Kidney epithelial cell (primary cell): ENCODE results near the gene PALM3. TPM values are rescaled to one million over a fixed set of nuclear protein-coding genes. Genes with fewer than 3 reads are reported as not detected.

Source experiments
- DNase-seq: peaks from one replicate; pipeline ENCODE4 v3.0.0-alpha.2; 2010; ENCODE audit warnings: low read depth
- H3K27me3 ChIP-seq: 2 replicates; pipeline ENCODE4 v1.6.0; 2011; ENCODE audit warnings: low read length; ENCODE audit not compliant: control insufficient read depth, insufficient read depth
- H3K36me3 ChIP-seq: 2 replicates; pipeline ENCODE4 v1.5.1; 2011; ENCODE audit warnings: low read length; ENCODE audit not compliant: control insufficient read depth, insufficient read depth
- H3K4me3 ChIP-seq: 2 replicates; pipeline ENCODE4 v1.5.1; 2011; ENCODE audit warnings: low read depth, mild to moderate bottlenecking, control low read depth, low read length
- total RNA-seq: library from RNA; depleted of rRNA; stranded (reverse); fragments of >200 nt; gene quantifications from 2 replicates; pipeline ENCODE4 v1.2.3, GENCODE V29; 2015
- TF ChIP-seq, protein P1 (sequence below): IDR thresholded peaks from 2 replicates; pipeline ENCODE4 v1.5.1; 2011; ENCODE audit warnings: mild to moderate bottlenecking, moderate library complexity, low read length, control low read depth, inconsistent platforms; ENCODE audit not compliant: insufficient read depth, poor library complexity, severe bottlenecking

The PALM3 gene
- total RNA-seq, 1 donor from 2014 or later: not detected

DNA sequence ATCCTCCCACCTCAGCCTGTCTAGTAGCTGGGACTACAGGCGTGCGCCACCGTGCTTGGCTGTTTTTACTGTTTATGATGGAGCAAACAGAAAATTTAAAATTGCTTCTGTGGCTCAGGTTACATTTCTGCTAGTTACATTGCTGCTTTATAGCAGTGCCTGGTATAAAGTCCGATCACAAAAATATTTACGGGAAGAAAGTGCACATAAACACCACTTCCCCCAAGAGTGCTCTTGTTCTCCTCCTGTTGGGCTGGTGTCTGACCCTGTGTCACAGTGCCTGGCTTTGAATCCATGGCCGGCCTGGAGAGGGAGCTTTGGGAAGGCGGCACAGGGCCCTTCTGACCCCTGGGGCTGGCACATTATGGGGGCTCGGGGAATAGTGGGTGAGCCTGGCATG lies 43.8 kb upstream of the PALM3 start:
- TF ChIP-seq, protein P1, sequence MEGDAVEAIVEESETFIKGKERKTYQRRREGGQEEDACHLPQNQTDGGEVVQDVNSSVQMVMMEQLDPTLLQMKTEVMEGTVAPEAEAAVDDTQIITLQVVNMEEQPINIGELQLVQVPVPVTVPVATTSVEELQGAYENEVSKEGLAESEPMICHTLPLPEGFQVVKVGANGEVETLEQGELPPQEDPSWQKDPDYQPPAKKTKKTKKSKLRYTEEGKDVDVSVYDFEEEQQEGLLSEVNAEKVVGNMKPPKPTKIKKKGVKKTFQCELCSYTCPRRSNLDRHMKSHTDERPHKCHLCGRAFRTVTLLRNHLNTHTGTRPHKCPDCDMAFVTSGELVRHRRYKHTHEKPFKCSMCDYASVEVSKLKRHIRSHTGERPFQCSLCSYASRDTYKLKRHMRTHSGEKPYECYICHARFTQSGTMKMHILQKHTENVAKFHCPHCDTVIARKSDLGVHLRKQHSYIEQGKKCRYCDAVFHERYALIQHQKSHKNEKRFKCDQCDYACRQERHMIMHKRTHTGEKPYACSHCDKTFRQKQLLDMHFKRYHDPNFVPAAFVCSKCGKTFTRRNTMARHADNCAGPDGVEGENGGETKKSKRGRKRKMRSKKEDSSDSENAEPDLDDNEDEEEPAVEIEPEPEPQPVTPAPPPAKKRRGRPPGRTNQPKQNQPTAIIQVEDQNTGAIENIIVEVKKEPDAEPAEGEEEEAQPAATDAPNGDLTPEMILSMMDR: no peak
- Histone ChIP-seq H3K4me3 (no peak overlapping the region), H3K36me3 (peaks cover 2% of the 10 kb centered on the region), H3K27me3 (no peaks in the 10 kb centered on the region)
- no peak for DNase-seq

DNA sequence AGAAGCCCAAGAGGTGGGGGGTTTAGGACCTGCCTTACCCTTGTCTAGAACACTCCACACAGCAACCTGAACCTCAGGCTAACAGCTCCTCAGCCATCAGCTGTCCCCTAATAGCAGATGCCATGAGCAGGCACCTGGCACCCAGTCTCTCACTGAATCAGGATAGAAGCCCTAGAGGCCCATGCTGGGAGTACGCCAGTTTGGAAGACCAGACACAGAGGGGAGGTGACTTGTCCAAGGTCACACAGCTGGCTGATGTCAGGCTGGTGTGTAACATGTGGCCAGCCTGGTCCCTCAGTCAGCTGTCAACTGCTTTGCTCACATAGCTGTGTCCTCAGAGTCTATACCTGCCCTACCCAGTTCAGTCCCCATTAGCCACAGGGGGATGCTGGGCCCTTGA lies 41.4 kb upstream of the PALM3 start:
- DNase-seq: no peak
- no peak overlapping the region for H3K4me3 ChIP-seq
- TF ChIP-seq, protein P1: no peak
- H3K36me3 ChIP-seq: peaks cover 2% of the 10 kb centered on the region
- H3K27me3 ChIP-seq: no peaks in the 10 kb centered on the region

DNA sequence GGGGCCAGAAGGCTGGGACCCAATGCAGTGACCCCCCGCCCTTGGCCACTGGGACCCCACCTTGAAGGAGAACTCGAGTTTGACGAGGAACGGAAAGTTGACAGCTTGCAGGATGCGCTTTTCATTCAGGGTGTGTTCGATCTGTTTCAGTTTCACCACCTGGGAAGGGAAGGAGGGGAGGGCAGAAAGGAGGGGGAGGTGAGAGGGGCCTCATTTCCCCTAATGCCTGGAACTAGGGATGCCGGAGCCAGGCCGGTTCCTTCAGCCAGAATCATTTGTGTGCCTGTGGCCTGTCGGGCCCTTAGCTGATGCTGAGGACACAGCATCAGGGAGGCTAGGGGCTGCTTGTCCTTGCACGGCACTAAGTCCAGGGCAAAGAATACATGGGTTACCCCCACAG lies 40.9 kb upstream of the PALM3 start:
- H3K4me3 ChIP-seq: no peak overlapping the region
- TF ChIP-seq, protein P1: no peak
- H3K27me3 ChIP-seq: no peaks in the 10 kb centered on the region
- DNase-seq: no peak
- H3K36me3 ChIP-seq: peaks cover 2% of the 10 kb centered on the region

DNA sequence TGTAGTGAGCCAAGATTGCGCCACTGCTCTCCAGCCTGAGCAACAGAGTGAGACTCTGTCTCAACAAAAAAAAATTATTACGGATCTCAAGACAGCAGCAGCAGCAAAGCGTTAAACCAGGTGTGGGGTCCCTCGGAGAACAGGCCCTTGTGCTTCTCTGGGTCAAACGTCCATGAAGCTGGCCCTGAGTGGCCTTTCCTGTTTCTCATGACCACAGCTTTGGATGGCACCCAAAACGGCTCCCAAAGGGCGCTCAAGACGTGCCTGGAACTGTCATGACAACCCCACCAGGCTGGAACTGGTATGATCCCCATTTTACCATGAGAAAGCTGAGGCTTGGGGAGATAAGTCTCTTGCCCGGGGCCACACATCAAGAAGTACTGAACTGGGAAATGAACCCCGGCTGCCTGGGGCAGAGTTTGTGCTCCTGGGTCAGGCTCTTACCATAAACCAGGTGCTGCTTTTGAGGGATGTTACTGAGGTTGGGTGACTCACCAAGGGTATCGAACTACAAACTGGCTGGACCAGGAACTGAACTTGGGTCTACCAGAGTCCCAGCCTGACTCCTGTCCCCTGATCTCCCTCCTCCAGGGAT lies 40.3 kb upstream of the PALM3 start:
- no peak for DNase-seq
- H3K27me3 ChIP-seq: no peaks in the 10 kb centered on the region
- H3K36me3 ChIP-seq: peaks cover 2% of the 10 kb centered on the region
- no peak overlapping the region for H3K4me3 ChIP-seq
- TF ChIP-seq, protein P1: no peak

DNA sequence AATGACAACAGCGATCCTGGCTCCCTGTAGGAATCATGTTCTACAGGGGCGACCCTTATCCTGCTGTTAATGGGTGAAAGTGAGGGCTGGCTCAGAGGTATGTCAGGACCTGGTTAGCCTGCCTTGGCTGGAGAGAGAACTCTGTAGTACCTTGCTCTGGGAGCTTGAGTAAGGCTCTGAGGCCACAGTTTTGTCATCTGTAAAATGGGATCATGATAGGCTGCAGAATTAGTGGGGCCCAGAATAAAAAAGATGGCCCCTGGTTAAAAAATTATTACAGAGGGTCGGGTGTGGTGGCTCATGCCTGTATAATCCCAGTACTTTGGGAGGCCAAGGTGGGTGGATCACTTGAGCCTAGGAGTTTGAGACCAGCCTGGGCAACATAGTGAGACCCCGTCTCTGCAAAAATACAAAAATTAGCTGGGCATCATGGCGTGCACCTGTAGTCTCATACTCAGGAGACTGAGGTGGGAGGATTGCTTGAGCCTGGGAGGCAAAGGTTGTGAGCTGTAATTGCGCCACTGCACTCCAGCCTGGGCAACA lies 39.2 kb upstream of the PALM3 start:
- H3K27me3 ChIP-seq: no peaks in the 10 kb centered on the region
- H3K4me3 ChIP-seq: no peak overlapping the region
- H3K36me3 ChIP-seq: peaks cover 2% of the 10 kb centered on the region
- no peak for DNase-seq
- TF ChIP-seq, protein P1: no peak

DNA sequence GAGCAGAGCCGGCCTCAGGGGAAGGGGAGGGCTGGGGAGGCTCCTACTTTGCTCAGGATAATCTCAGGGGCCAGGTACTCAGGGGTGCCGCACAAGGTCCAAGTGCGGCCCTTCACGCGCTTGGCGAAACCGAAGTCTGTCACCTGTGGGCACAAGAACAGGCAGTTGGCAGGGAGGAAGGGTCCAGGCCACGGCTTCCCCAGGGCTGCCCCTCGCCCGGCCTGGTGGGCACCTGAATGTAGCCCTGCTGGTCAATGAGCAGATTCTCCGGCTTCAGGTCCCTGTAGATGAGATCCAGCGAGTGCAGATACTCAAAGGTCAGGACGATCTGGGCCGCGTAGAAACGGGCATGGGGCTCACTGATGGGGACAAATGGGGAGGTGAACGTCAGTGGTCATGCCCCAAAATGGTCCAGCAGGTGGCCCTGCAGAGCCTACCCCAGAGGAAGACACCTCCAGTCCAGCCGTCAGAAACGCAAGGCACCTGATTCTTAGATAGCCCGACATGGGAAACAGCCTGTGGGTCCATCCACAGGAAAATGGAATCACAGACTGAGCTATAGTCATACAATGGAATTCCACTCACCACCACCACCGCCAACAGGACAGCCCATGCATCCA lies 35.8 kb upstream of the PALM3 start:
- no peak overlapping the region for H3K4me3 ChIP-seq
- no peak for DNase-seq
- H3K36me3 ChIP-seq: peaks cover 2% of the 10 kb centered on the region
- TF ChIP-seq, protein P1: peak; percentile 6
- H3K27me3 ChIP-seq: no peaks in the 10 kb centered on the region
